SK-N-MC (cell line): ENCODE results near the gene GBP4.

Experiments
- EZH2 ChIP-seq: fragments of 200-600 bp; sonication (generic); IDR thresholded peaks from one replicate; pipeline ENCODE4 v1.6.1; 2017; ENCODE audit warnings: antibody characterized with exemption
- FOXP2 ChIP-seq: optimal IDR thresholded peaks from 2 replicates; pipeline ENCODE3; 2011; ENCODE audit warnings: mild to moderate bottlenecking, moderate library complexity; ENCODE audit not compliant: insufficient read depth; ENCODE audit errors: extremely low read length, control extremely low read depth
- POLR2AphosphoS5 ChIP-seq: IDR thresholded peaks from 2 replicates; pipeline ENCODE4 v1.6.1; 2012; ENCODE audit warnings: mild to moderate bottlenecking, low read depth, low read length, borderline replicate concordance

GRCh38 chr1:89176971-89177370 lies 21.8 kb downstream of the GBP4 start:
- no peak for TF ChIP-seq EZH2
- no peak for TF ChIP-seq POLR2AphosphoS5
- TF ChIP-seq FOXP2, result no peak
